Hematopoietic multipotent progenitor cell treated with erythropoietin and hydrocortisone succinate and interleukin-3 and kit ligand, for 8 days (in vitro differentiated cells): Measurements from ENCODE around the gene ARFGAP3.
"Not testable (repeated sequence)": the region's sequence is repeated elsewhere in the genome, so short reads cannot be mapped to it uniquely, and the experiment has no call there.

Experiments used
- DNase-seq: peaks from one replicate; pipeline ENCODE4 v3.0.0-alpha.2; 2015

ARFGAP3 gene

DNA sequence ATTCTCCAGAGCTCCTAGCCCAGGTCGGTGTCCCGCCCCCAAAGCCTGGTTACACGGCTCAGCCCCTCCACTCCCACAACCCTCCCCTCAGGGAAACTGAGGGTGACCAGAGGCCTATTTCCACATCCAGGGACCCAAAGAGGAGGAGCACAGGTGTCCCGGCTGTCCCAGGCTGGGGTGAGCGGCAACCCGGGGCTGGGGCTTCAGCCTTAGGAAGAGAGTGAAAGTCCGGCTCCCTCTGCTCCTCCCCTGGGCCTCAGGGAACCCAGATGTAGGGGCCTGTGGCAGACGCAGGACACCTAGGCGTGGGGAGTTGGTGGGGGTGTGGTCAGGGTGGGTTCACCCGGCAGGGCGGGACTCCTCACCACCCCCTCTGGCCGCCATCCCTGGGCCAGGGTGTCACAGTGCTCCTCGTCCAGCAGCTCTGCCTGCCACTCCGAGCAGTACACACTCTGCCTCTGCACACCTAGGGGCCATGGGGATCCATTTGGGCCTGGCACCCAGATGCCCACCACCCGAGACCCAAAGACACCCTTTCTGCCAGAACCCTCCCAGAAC lies 63.1 kb downstream of the ARFGAP3 start:
- no peak for DNase-seq

DNA sequence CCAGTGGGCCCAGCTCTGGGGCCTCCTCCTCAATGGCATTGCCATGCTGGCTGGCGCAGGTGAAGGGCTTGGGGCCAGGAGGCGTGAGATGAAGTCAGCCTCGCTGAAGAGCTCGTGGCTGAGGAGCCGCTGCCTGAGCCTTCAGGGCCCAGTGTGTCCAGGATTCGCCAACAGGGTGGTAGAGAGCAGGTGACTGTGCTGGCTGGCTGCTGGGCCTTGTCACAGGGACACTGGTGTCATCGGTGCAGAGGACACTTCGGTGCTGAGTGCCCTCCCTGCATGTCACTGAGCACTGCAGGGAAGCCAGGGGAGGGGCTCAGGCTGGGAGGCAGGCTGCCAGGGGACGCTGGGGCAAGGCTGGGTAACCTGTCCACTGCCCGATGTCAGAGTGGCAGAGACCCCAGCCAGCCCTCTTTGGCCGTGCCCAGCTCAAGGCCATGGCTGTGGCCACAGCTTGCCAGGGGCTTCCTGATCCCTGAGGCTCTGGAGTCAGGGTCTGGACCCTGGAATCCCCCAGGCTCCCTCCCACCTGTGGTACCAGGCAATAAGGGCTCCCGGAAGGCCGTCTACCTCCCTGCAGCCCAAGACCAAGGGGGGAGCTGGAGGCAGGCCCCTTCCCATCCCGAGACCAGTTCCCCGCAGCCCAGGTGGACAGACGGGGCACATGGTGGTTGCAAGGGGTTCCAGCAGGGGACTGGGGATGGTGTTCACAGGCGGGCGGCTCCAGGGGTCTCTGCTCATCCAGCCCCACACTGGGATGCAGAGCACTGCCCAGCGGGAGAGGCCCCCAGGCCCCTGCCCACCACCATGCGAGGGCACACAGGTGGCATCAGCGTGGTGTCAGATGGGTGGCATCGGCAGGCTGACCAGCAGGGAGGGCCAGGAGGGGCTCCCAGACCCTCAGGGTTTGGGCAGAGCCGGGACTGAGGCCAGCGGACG lies 63.9 kb downstream of the ARFGAP3 start:
- no peak for DNase-seq

DNA sequence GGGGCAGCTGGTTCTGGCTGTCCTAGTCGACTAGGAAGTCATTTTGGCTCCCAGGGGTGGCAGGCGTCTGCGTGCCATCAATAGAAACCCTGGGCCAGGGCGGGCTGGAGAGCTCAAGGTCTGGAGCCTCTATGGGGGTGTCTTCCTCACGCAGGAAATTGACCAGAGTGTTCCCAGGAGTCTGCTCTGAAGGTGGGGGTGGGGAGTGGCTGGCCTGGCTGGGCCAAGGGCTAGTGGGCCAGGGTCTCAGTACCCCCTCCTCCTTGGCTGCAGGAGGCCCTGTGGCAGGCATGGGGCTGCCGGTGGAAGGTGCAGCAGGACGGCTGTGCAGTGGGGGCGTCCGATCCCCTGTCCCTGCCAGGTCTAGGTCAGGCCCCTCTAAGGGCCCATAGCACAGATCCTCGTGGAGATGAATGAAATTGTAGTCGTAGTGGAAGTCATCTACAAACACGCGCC lies 64.6 kb downstream of the ARFGAP3 start:
- DNase-seq: no peak

DNA sequence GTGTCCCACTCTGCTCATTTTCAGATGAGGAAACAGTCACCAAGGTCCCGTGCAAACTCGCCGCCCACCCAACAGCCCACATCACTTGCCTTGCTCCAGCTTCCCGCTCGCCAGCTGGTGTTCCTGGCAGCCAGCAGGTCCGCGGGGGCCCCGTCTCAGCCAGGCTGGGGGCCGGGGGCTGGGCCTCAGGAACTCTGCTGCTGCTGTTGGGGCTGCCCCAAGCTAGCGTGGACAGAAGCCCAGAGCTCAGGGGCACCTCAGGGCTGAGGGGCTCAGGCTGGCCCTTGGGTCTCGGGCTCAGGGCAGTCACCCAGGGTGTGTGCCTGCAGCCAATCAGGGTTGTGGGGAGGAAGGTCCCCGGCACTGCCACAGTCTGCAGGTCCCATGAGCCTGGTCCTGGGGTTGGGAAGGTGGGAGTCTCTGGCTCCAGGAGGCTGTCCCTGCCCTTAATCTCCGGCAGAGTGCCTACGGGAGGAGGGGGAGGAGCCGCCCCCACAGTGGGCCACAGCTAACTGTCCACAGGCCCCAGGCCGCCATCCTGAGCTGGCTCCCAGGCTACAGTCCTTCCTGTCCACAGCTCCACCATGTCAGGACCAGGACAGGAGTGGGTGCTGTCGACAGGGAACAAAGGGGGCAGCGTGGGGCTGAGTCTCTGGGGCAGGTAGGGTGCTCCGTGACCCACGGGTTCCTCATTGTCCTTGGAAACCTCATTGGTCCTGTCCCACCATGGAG lies 65.2 kb downstream of the ARFGAP3 start:
- no peak for DNase-seq

GRCh38 chr22:42788466-42788865 lies 68.6 kb downstream of the ARFGAP3 start:
- DNase-seq: no peak

DNA sequence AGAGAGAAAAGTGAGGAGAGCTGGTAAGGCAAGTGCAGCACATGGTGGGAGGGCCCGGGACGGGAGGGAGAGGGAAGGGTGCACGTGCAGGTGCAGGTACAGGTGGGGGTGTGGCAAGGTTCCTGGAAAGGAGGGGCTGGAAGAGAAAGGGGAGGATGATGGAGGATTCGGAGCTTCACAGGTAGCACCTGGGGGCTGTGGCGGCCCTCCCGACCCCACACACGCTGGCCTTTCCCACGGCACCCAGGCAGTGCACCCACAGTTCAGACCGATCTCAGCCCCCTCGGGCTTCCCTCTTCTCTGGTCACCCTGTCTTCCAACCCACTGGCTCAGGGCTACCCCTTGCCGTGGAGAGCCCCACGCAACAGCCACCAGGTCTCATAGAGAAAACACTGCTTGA lies 69.1 kb downstream of the ARFGAP3 start:
- no peak for DNase-seq

GRCh38 chr22:42787357-42787736 lies 69.7 kb downstream of the ARFGAP3 start:
- DNase-seq: no peak

DNA sequence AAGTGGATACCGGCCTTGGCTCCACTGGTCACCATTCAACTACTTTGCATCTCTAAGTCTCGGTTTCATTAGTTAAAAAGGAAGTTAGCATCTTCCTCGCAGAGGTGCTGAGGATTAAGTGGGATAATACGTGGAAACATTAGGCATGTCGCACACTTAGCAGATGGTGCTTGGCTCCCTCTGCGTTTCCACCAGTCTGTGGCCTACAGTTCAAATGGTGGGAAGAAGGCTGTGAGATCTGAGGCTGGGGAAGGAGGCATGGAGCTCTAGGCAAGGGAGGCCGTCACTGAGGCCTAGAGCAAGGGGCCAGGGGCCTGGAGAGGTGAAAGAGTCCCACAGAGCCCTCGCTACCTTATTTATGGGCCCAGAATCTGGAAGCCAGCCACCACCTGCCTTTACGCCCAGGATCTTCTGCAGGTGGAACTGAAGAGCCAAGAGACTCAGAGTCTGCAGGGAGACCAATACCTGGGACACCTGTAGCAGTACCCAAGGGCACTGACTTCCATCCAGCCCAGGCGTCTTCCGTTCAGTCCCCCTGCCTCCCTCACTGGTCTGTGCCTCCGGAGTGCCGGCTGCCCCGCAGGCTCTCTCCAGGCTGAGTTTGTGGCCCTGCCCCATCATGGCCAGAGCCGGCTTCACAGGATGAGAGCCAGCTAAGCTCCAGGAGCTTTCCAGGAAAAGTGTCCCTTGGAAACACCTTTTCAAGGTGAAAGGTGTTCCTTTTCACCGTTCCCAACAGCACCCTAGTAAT lies 70.3 kb downstream of the ARFGAP3 start:
- no peak for DNase-seq

GRCh38 chr22:42785706-42786499 lies 71.2 kb downstream of the ARFGAP3 start:
- no peak for DNase-seq

DNA sequence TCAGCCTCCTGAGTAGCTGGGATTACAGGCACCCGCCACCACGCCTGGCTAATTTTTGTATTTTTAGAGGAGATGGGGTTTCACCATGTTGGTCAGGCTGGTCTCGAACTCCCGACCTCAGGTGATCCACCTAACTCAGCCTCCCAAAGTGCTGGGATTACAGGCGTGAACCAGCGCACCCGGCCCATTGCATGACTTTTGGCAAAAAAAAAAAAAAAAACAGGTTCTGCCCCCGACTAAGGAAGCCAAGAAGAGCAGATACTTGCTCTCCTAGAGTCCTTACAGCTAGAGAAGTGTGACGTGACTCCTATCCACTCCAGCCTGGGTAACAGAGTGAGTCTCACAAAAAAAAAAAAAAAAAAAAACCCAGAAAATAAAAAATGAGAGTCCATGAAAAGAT lies 74.8 kb downstream of the ARFGAP3 start:
- not testable (repeated sequence) for DNase-seq

GRCh38 chr22:42780070-42780540 lies 77.0 kb downstream of the ARFGAP3 start:
- DNase-seq: peak; percentile 92

GRCh38 chr22:42777126-42777525 lies 79.9 kb downstream of the ARFGAP3 start:
- DNase-seq: no peak

- DNase-seq: peak; percentile 67
Measured at GRCh38 chr22:42773167-42773566, 83.9 kb downstream of the ARFGAP3 start.

DNA sequence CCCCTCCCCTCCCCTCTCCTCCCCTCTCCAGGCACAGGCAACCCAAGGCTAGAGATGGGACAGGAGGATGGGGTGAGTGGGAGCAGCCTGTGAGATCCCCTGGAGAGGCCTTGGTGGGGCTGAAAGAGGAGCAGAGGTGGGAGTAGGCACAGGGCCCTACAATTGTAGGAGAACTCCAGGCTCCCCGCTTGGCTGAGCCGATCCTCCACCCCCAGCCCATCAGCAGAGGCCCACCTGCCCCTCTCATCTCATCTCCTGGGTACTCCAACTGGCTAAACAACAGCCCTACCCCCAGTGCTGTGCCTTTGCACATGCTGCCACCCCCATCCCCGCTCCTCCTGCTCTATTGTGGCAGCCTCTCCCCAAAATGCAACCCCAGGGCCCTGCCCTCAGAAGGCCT lies 84.4 kb downstream of the ARFGAP3 start:
- DNase-seq: no peak

DNA sequence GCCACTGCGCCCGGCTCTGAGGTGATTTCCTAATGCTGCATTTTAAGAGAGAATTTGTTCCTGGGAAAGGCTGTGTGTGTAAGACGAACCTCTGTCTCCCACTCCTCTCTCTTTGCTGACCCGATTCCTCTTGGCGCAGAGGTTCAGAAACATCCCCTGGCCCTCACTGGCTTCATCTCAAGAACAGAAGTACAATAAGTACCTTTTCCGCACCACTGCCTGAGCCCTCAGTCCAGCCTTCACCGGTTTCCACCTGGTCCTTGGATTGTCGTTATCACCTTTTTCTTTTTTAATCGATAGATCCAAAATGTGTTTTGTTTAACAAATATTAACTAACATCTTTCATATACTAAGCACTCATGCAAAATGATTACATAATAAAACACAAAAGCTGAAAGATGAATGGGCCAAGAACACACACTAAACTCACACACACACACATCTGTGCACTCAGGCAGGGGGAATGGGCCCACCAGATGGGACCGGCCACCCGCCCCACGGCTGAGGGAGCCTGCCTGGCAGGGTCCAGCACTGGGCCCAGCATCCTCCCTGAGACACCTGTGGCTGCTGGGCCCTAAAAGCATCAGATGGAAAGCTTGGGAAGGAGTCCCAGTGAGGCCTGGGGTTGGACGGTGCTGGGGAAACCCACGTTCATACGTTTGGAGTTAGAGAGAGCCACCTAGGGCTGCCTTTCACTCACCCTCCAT lies 86.0 kb downstream of the ARFGAP3 start:
- DNase-seq: no peak

DNA sequence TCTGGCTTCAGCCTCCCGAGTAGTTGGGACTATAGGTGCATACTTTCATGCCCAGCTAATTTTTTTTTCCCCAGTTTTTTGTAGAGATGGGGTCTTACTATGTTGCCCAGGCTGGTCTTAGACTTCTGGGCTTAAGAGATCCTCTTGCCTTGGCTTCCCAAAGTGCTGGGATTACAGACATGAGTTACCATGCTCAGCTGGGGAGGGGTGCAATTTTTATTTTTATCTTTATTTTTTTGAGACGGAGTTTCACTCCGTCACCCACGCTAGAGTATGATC lies 86.7 kb downstream of the ARFGAP3 start:
- no peak for DNase-seq

- peak; percentile 41 for DNase-seq
Measured at GRCh38 chr22:42769574-42770447, 87.3 kb downstream of the ARFGAP3 start.

GRCh38 chr22:42769238-42769573 lies 87.9 kb downstream of the ARFGAP3 start:
- DNase-seq: no peak

- no peak for DNase-seq
Measured at GRCh38 chr22:42768385-42769035, 88.6 kb downstream of the ARFGAP3 start.

- DNase-seq: peak; percentile 40
Measured at GRCh38 chr22:42766860-42767259, 90.2 kb downstream of the ARFGAP3 start.
